Adrenal gland (tissue), 12 donors: ENCODE measurements around the gene MEGF11. TPM values are rescaled to one million over a fixed set of nuclear protein-coding genes. Genes with fewer than 3 reads are reported as not detected.

Experiments
- DNase-seq, 7 donors: peaks; one replicate each; pipeline ENCODE4 v3.0.0-alpha.2; 2019 to 2020
- H3K27ac ChIP-seq, 5 donors: fragments of 200-600 bp; sonication (generic) in 4 of 5; 1 replicate in 3 of 5; 2 replicates in 2 of 5; pipeline versions ENCODE4 v1.5.1 to v1.8.0; 2016 to 2020; ENCODE audit warnings: mild to moderate bottlenecking in 1 of 5
- H3K27me3 ChIP-seq: fragments of 200-600 bp; 2 replicates; pipeline ENCODE4 v1.8.0; 2021
- H3K36me3 ChIP-seq, 2 donors: fragments of 200-600 bp; replicated peaks in 1 of 2; 1 replicate in 1 of 2; 2 replicates in 1 of 2; pipeline versions ENCODE4 v1.5.1 to v1.8.0; 2018 to 2022
- H3K4me1 ChIP-seq, 2 donors: fragments of 200-600 bp; replicated peaks in 1 of 2; 1 replicate in 1 of 2; 2 replicates in 1 of 2; pipeline versions ENCODE4 v1.5.1 to v1.8.0; 2018 to 2021
- H3K4me3 ChIP-seq, 4 donors: fragments of 200-600 bp; sonication (generic) in 3 of 4; one replicate each; pipeline ENCODE4 v1.5.1; 2016 to 2018
- H3K9me3 ChIP-seq, 3 donors: fragments of 200-600 bp; sonication (generic) in 1 of 3; replicated peaks in 1 of 3; 1 replicate in 2 of 3; 2 replicates in 1 of 3; pipeline versions ENCODE4 v1.5.1 to v1.8.0; 2016 to 2021
- CTCF ChIP-seq, 6 experiments: fragments of 450-650 bp in 4 of 6; fragments of 200-600 bp in 2 of 6; sonication (generic) in 1 of 6; IDR thresholded peaks; 1 replicate in 5 of 6; 2 replicates in 1 of 6; pipeline versions ENCODE4 v1.5.1 to v1.8.0; 2016 to 2021; ENCODE audit warnings: antibody characterized with exemption in 6 of 6, mild to moderate bottlenecking in 2 of 6, moderate library complexity in 1 of 6
- POLR2A ChIP-seq, 2 donors: fragments of 450-650 bp; IDR thresholded peaks; one replicate each; pipeline ENCODE4 v1.6.1; 2017; ENCODE audit warnings: antibody characterized with exemption in 2 of 2, mild to moderate bottlenecking in 2 of 2, moderate library complexity in 1 of 2
- WGBS, 4 donors: extraction: QIAGEN DNeasy Blood & Tissue Kit in 2 of 4; methylation state at CpG; one replicate each; pipeline versions ENCODE4 v1.1.5 to v1.1.7; 2013 to 2017; 5-methylcytosine and 5-hydroxymethylcytosine counted together
- intact Hi-C, 2 donors: fragments of 100-400 bp; cut with DNase I; formaldehyde crosslinking; loops; one replicate each; pipeline versions ENCODE4 v1.14.1 to v1.15.0; 2022 to 2023
- polyA plus RNA-seq, 3 donors: library from polyadenylated mRNA; stranded (reverse); fragments of 200-250 nt in 2 of 3; fragments of 350-450 nt in 1 of 3; fragmentation: Illumina TruSeq in 1 of 3; extraction: RNeasy Lipid Tissue Mini Kit (QIAGEN cat#74804) in 1 of 3; gene quantifications; one replicate each; pipeline ENCODE4 v1.2.3, GENCODE V29; 2013 to 2014
- total RNA-seq, 9 donors: library from RNA; depleted of rRNA in 4 of 9; stranded (reverse); fragments of >200 nt in 4 of 9; fragments of 120-200 nt in 1 of 9; fragmentation: NEBNext Ultra II Directional in 1 of 9; extraction: Animal tissue kit (Norgen Biotek cat#: 25700) in 1 of 9; gene quantifications; one replicate each; pipeline versions ENCODE4 v1.1.0 to v1.2.4, GENCODE V29; 2013 to 2023
- donor health status: healthy with polysubstance abuse.
- donor health status: Bipolar disorder and iron deficiency.
- donor health status: DM: yes; HTN: yes; CAD: no.
- donor health status: DM: no; HTN: no; CAD: no.
- donor health status: DM: no; HTN: no; CAD: no.
- donor health status: DM: yes; HTN: yes; CAD: no.

Gene MEGF11
- total and polyA plus RNA-seq, 12 donors = 0.04 to 0.98 (median 0.14) TPM; not detected in 5

GRCh38 chr15:66019368-66019767 is 234.2 kb downstream of the MEGF11 start:
- H3K36me3 ChIP-seq = no peaks in the 10 kb centered on the region
- no peak for DNase-seq
- H3K9me3 ChIP-seq = no peaks in the 10 kb centered on the region
- H3K27ac ChIP-seq = no peak overlapping the region
- 64 to 80% (median 72%) methylated on average over 9 to 11 of the region's 11 CpGs for WGBS, 4 donors
- TF ChIP-seq CTCF (IDR thresholded peaks at IDR 0.05) (no peak), POLR2A (IDR thresholded peaks at IDR 0.05) (no peak)
- no peaks in the 10 kb centered on the region for H3K4me1 ChIP-seq
- H3K4me3 ChIP-seq = no peak overlapping the region
- H3K27me3 ChIP-seq = no peaks in the 10 kb centered on the region
- intact Hi-C loops = no loop called here

GRCh38 chr15:66018488-66018797 is 235.1 kb downstream of the MEGF11 start:
- TF ChIP-seq POLR2A (IDR thresholded peaks at IDR 0.05) = no peak
- no peak for TF ChIP-seq CTCF (IDR thresholded peaks at IDR 0.05)
- no peak overlapping the region for H3K4me3 ChIP-seq
- intact Hi-C loops = no loop called here
- no peaks in the 10 kb centered on the region for H3K9me3 ChIP-seq
- WGBS, 4 donors = 83 to 87% (median 87%) methylated on average over 8 of the region's 8 CpGs
- H3K27ac ChIP-seq = no peak overlapping the region
- no peaks in the 10 kb centered on the region for H3K27me3 ChIP-seq
- no peaks in the 10 kb centered on the region for H3K4me1 ChIP-seq
- H3K36me3 ChIP-seq = no peaks in the 10 kb centered on the region
- DNase-seq = no peak

DNA sequence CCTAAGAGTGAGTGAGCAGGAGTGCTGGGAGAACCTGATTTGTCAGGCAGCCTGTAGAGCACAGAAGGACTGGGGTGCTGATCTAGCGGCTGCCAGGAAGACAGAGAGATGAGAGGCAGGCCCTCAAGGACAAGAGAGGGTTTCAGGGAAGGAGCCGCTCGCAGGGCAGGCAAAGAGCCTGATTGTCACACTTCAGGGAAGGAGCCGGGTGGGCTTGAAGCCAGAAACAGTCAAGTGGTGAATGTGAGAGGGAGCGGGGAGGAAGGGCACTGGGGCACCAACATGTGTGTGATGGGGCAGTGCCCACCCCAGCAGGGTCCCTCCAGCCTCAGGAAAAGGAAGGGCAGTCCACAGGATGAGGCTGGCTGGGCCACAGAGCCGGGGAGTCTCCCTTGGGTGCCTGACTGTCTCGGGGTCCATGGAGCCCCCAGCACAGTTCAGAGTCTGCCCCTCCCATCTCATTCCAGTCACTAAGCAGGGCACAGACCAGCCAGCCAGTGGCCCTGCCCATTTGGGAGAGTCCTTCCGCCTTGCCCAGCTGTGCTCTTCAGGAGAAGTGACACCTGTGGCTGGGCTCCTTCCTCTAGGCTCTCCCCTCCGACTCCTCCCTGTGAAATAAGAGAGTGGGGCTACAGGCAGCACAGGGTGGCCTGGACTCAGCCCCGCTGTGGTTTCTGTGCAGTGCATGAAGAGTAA is 235.6 kb downstream of the MEGF11 start:
- intact Hi-C loops = no loop called here
- Histone ChIP-seq H3K36me3 (no peaks in the 10 kb centered on the region), H3K27ac (no peak overlapping the region), H3K4me1 (no peaks in the 10 kb centered on the region), H3K27me3 (no peaks in the 10 kb centered on the region), H3K9me3 (no peaks in the 10 kb centered on the region), H3K4me3 (no peak overlapping the region)
- DNase-seq = no peak
- TF ChIP-seq CTCF (IDR thresholded peaks at IDR 0.05) (no peak), POLR2A (IDR thresholded peaks at IDR 0.05) (no peak)
- WGBS, 4 donors = 80 to 94% (median 82%) methylated on average over 10 of the region's 10 CpGs

- H3K4me1 ChIP-seq = no peaks in the 10 kb centered on the region
- no peaks in the 10 kb centered on the region for H3K36me3 ChIP-seq
- H3K9me3 ChIP-seq = no peaks in the 10 kb centered on the region
- TF ChIP-seq POLR2A (IDR thresholded peaks at IDR 0.05) (no peak), CTCF (IDR thresholded peaks at IDR 0.05) (no peak)
- no peaks in the 10 kb centered on the region for H3K27me3 ChIP-seq
- DNase-seq = no peak
- no peak overlapping the region for H3K27ac ChIP-seq
- WGBS, 4 donors = 73 to 81% (median 77%) methylated on average over 7 of the region's 7 CpGs
- H3K4me3 ChIP-seq = no peak overlapping the region
- intact Hi-C loops = no loop called here
Measured at GRCh38 chr15:66017000-66017399, 236.6 kb downstream of the MEGF11 start.
